ENCODE data around the gene TRMT61A. TPM values are rescaled to one million over a fixed set of nuclear protein-coding genes. Genes with fewer than 3 reads are reported as not detected.

TRMT61A gene
- total and polyA plus RNA-seq, 2 donors (not counting 3 experiments of a cell fraction or from before 2014, with no cell fraction given) = 6.8 to 10.6 TPM

- no peak overlapping the region for H3K9ac ChIP-seq (replicated peaks; ENCODE audit: extremely low read depth, insufficient read depth, low read length)
These were observed 10.5 kb upstream of the TRMT61A start for GRCh38 chr14:103518422-103519042.

More at GRCh38 chr14:103518422-103519042, 10.5 kb upstream of the TRMT61A start:
- Histone ChIP-seq H3K27ac (ENCODE audit: insufficient read depth, low read depth, low read length) (no peak overlapping the region), H3K79me2 (ENCODE audit: control insufficient read depth, insufficient read depth, low read length) (no peaks in the 10 kb centered on the region), H3K27me3 (ENCODE audit: control insufficient read depth in 2 of 2, insufficient read depth in 2 of 2, low read length in 2 of 2) (peaks cover 10 to 25% of the 10 kb centered on the region in 2 experiments), H3K9me3 (replicated peaks; ENCODE audit: control insufficient read depth, insufficient read depth, low read length) (no peaks in the 10 kb centered on the region), H2AFZ (ENCODE audit: low read depth, low read length) (no peak overlapping the region), H3K4me2 (ENCODE audit: insufficient read depth, low read length) (no peak overlapping the region), H3K36me3 (ENCODE audit: control insufficient read depth in 2 of 2, extremely low read depth in 1 of 2, insufficient read depth in 2 of 2, low read length in 2 of 2) (no peaks in the 10 kb centered on the region), H3K9me1 (replicated peaks; ENCODE audit: control insufficient read depth, extremely low read depth, insufficient read depth, low read length) (no peaks in the 10 kb centered on the region), H3K4me3 (replicated peaks in 1 of 3; ENCODE audit: insufficient read depth in 1 of 3, low read depth in 1 of 3, low read length in 3 of 3) (no peak overlapping the region), H3K4me1 (ENCODE audit: control insufficient read depth, extremely low read depth, insufficient read depth, low read length) (peaks cover 14% of the 10 kb centered on the region), H4K20me1 (replicated peaks; ENCODE audit: control insufficient read depth, extremely low read depth, insufficient read depth, low read length) (no peaks in the 10 kb centered on the region)
- CTCF ChIA-PET = interaction anchor here (0.7 to 8.0 kb wide), 18 partner anchors 8 to 463 kb away, joined by 3 to 209 read pairs (median 6); partner anchors contain the start of genes BAG5, COA8 and TRMT61A
- peak; percentile 48 for FAIRE-seq
- BruUV-seq (replicated peaks) = no TSS peak
- intact Hi-C loops (cut with micrococcal nuclease) = loop anchor here (1.0 kb wide), 1 partner anchor 28 kb away; no protein-coding TSS in a partner anchor
- POLR2A ChIA-PET = interaction anchor here (0.6 kb wide), 1 partner anchor 29 kb away, joined by 3 read pairs; no protein-coding TSS in a partner anchor
- peak; percentile 32 for DNase-seq (ENCODE audit: low read depth, low spot score)
- dilution Hi-C loops (cut with MboI; ENCODE audit: extremely low pct_ligation_motif_present, low sequenced_read_pairs) = no loop called here
- peak; percentile 93 to 95 for TF ChIP-seq CTCF (IDR thresholded peaks at IDR 0.05; ENCODE audit: extremely low read depth in 1 of 2, insufficient read depth in 1 of 2, low read depth in 1 of 2, low read length in 2 of 2)
- TF ChIP-seq MYC (IDR thresholded peaks at IDR 0.05; ENCODE audit: low read depth, low read length) = no peak
- TF ChIP-seq JUN (IDR thresholded peaks at IDR 0.05; ENCODE audit: borderline replicate concordance, insufficient read depth, insufficient read length, low read depth) = no peak
- no peak for TF ChIP-seq GATA2 (IDR thresholded peaks at IDR 0.05; ENCODE audit: insufficient read depth, insufficient read length, low read depth, low read length)
- TF ChIP-seq MAX (IDR thresholded peaks at IDR 0.05; ENCODE audit: insufficient read depth, insufficient read length) = no peak
- TF ChIP-seq POLR2AphosphoS5 (IDR thresholded peaks at IDR 0.05; ENCODE audit: insufficient read depth, low read depth, low read length) = no peak
- TF ChIP-seq FOS (IDR thresholded peaks at IDR 0.05; ENCODE audit: borderline replicate concordance, insufficient read depth, low read length) = no peak
